ENCODE data around the gene RIMKLB.
A peak's percentile ranks its signal among the peaks of the same experiment; 100 is the strongest.

The RIMKLB gene

GRCh38 chr12:8697476-8698131, at the start of gene RIMKLB:
Gene RIMKLB, plus strand, starts transcription at chr12:8697991. Its CDS starts 15,876 bp downstream, at chr12:8713867.
- peak; percentile 48 for DNase-seq (ENCODE audit: low read depth, low spot score)

GRCh38 chr12:8648576-8649205, 49.1 kb upstream of the RIMKLB start:
- no peak for DNase-seq (ENCODE audit: low read depth, low spot score)

- DNase-seq (ENCODE audit: low read depth, low spot score): no peak
Observed at GRCh38 chr12:8655421-8655820, 42.4 kb upstream of the RIMKLB start.

GRCh38 chr12:8658346-8658745, 39.4 kb upstream of the RIMKLB start:
- no peak for DNase-seq (ENCODE audit: low read depth, low spot score)

- DNase-seq (ENCODE audit: low read depth, low spot score): no peak
Observed at GRCh38 chr12:8661016-8661415, 36.8 kb upstream of the RIMKLB start.

- no peak for DNase-seq (ENCODE audit: low read depth, low spot score)
Observed at GRCh38 chr12:8661751-8662150, 36.0 kb upstream of the RIMKLB start.

GRCh38 chr12:8662593-8662992, 35.2 kb upstream of the RIMKLB start, which contains the start of gene MFAP5:
Gene MFAP5, minus strand, starts transcription at chr12:8662826. Its CDS starts 722 bp downstream, at chr12:8662104.
- DNase-seq (ENCODE audit: low read depth, low spot score): no peak

GRCh38 chr12:8664228-8664913, 33.4 kb upstream of the RIMKLB start:
- DNase-seq (ENCODE audit: low read depth, low spot score): no peak

- no peak for DNase-seq (ENCODE audit: low read depth, low spot score)
Observed at GRCh38 chr12:8665759-8666158, 32.0 kb upstream of the RIMKLB start.

- no peak for DNase-seq (ENCODE audit: low read depth, low spot score)
Observed at GRCh38 chr12:8667270-8667669, 30.5 kb upstream of the RIMKLB start.

- DNase-seq (ENCODE audit: low read depth, low spot score): no peak
Observed at GRCh38 chr12:8668441-8668840, 29.4 kb upstream of the RIMKLB start.

GRCh38 chr12:8672381-8672780, 25.4 kb upstream of the RIMKLB start:
- DNase-seq (ENCODE audit: low read depth, low spot score): no peak

- DNase-seq (ENCODE audit: low read depth, low spot score): no peak
Observed at GRCh38 chr12:8675591-8676036, 22.2 kb upstream of the RIMKLB start.

- no peak for DNase-seq (ENCODE audit: low read depth, low spot score)
Observed at GRCh38 chr12:8676651-8677050, 21.1 kb upstream of the RIMKLB start.

GRCh38 chr12:8677362-8677761, 20.4 kb upstream of the RIMKLB start:
- no peak for DNase-seq (ENCODE audit: low read depth, low spot score)

GRCh38 chr12:8678661-8679111, 19.1 kb upstream of the RIMKLB start:
- no peak for DNase-seq (ENCODE audit: low read depth, low spot score)

- no peak for DNase-seq (ENCODE audit: low read depth, low spot score)
Observed at GRCh38 chr12:8680533-8680932, 17.3 kb upstream of the RIMKLB start.

- DNase-seq (ENCODE audit: low read depth, low spot score): no peak
Observed at GRCh38 chr12:8681129-8681884, 16.5 kb upstream of the RIMKLB start.

- DNase-seq (ENCODE audit: low read depth, low spot score): no peak
Observed at GRCh38 chr12:8685051-8685450, 12.7 kb upstream of the RIMKLB start.

- no peak for DNase-seq (ENCODE audit: low read depth, low spot score)
Observed at GRCh38 chr12:8687846-8688601, 9.8 kb upstream of the RIMKLB start.

GRCh38 chr12:8689681-8690080, 8.1 kb upstream of the RIMKLB start:
- DNase-seq (ENCODE audit: low read depth, low spot score): no peak

All from activated naive CD8-positive, alpha-beta T cell treated with anti-CD3 and anti-CD28 coated beads, Interleukin-2, amount 50 U/mL, for 16 hours (primary cell).